WTC11 (cell line): ENCODE data around the gene LIN7B.

Experiments used
- CTCF ChIP-seq: fragments of 200-600 bp; IDR thresholded peaks from 2 replicates; pipeline ENCODE4 v1.8.0; 2022; ENCODE audit warnings: antibody characterized with exemption
- ZBTB21 ChIP-seq: sonication (generic); formaldehyde crosslinking; IDR thresholded peaks from 2 replicates; pipeline ENCODE4 v1.8.1; 2023; ENCODE audit warnings: mild to moderate bottlenecking, missing genetic modification reagents, borderline replicate concordance
- ZNF138 ChIP-seq: sonication (generic); formaldehyde crosslinking; conservative IDR thresholded peaks from 2 replicates; pipeline ENCODE4 v1.8.1; 2022; ENCODE audit warnings: mild to moderate bottlenecking, moderate library complexity, missing genetic modification reagents
- ZNF263 ChIP-seq: sonication (generic); formaldehyde crosslinking; IDR thresholded peaks from 2 replicates; pipeline ENCODE4 v1.8.1; 2022; ENCODE audit warnings: low read depth, mild to moderate bottlenecking, moderate library complexity, missing genetic modification reagents

GRCh38 chr19:49085868-49086232, 28.3 kb upstream of the LIN7B start:
- TF ChIP-seq CTCF = no peak
- no peak for TF ChIP-seq ZNF263 (CRISPR knock-in tag)
- no peak for TF ChIP-seq ZBTB21
- TF ChIP-seq ZNF138 (CRISPR knock-in tag) = no peak
